ENCODE results near the gene ACTN3.
"Not testable (repeated sequence)": the region's sequence is repeated elsewhere in the genome, so short reads cannot be mapped to it uniquely, and the experiment has no call there.

DNA sequence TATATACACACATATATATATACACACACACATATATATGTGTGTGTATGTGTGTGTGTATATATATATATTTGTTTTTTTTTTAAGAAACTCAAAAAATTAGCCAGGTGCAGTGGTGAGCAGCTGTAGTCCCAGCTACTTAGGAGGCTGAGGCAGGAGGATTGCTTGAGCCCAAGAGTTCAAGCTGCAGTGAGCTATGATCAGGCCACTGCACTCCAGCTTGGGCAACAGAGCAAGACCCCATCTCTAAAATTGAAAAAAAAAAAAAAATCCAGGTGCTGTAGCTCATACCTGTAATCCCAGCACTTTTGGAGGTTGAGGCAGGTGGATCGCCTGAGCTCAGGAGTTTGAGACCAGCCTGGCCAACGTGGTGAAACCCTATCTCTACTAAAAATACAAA is 42.6 kb downstream of the ACTN3 start:
- TF ChIP-seq, protein P1, sequence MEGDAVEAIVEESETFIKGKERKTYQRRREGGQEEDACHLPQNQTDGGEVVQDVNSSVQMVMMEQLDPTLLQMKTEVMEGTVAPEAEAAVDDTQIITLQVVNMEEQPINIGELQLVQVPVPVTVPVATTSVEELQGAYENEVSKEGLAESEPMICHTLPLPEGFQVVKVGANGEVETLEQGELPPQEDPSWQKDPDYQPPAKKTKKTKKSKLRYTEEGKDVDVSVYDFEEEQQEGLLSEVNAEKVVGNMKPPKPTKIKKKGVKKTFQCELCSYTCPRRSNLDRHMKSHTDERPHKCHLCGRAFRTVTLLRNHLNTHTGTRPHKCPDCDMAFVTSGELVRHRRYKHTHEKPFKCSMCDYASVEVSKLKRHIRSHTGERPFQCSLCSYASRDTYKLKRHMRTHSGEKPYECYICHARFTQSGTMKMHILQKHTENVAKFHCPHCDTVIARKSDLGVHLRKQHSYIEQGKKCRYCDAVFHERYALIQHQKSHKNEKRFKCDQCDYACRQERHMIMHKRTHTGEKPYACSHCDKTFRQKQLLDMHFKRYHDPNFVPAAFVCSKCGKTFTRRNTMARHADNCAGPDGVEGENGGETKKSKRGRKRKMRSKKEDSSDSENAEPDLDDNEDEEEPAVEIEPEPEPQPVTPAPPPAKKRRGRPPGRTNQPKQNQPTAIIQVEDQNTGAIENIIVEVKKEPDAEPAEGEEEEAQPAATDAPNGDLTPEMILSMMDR (IDR thresholded peaks at IDR 0.05; ENCODE audit: poor library complexity, severe bottlenecking): not testable (repeated sequence)
- TF ChIP-seq POLR2AphosphoS5 (IDR thresholded peaks at IDR 0.05): not testable (repeated sequence)

Data from neural cell (in vitro differentiated cells).